ENCODE data around the gene ALG14.

Gene ALG14

DNA sequence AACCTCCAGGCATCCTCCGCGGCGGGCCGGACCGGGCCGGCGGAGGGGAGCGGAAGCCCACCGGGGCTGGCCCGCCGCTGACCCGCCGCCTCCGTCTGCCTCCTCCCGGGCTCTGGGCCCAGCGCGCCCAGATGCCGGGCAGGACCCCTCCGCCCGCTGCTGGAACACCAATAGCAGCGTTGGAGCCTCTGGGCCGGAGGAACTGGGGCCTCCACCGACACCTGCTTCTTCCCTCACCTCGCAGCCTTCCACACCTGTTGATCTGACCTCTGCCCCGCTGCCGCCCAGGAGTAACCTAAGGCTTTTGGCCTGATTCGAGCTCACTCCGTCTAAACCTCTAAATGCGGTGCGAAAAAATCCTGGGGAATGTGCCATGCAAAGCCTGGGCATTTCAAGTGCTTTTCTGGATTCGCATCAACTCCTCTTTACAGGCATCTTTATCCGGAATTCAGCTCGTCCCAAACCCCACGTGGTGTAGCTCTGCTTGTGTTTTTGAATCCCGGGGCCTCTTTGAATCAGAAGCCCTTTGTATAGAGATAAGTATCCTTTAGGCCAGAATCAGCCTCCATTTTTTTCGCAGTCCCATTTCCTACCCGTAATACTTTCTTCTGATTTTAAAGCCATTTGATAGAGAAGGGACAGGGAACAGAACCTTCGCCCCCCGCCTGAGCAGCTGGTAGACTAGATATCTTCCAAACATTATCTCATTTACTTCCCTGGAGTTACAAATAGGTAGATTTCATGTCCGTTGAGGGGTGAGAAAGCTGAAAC lies 145.2 kb downstream of the ALG14 start:
- no peak for DNase-seq (ENCODE audit: low read depth)

DNA sequence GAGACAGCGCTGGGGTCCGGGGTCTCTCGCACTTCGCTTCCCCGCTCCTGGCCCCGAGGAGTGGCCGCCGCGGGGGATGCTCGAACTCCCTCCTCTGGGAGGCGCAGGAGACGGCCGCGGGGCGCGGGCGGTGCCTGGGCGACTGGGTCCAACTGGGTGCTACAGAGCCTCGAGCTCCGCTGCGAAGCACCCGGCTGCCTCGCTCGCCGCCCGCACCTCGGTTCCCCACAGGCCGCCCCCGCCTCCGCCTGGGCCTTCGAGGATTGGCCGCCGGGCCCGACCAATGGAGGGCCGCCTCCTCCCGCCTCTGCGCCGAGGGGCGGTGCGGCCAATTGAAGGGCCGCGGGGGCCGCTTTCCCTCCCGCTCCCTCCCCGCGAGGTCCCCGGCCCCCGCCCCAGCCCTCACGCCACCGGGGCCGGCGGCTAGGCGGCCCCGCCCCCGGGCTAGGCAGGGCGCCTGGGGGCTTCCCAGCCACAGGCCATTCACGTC lies 145.8 kb downstream of the ALG14 start, which contains the start of gene CNN3:
Gene CNN3, minus strand, starts transcription at position 196 of the 490 bp plus-strand sequence. CDS start 216 bp downstream, outside the sequence.
- peak; percentile 63 for DNase-seq (ENCODE audit: low read depth)

DNA sequence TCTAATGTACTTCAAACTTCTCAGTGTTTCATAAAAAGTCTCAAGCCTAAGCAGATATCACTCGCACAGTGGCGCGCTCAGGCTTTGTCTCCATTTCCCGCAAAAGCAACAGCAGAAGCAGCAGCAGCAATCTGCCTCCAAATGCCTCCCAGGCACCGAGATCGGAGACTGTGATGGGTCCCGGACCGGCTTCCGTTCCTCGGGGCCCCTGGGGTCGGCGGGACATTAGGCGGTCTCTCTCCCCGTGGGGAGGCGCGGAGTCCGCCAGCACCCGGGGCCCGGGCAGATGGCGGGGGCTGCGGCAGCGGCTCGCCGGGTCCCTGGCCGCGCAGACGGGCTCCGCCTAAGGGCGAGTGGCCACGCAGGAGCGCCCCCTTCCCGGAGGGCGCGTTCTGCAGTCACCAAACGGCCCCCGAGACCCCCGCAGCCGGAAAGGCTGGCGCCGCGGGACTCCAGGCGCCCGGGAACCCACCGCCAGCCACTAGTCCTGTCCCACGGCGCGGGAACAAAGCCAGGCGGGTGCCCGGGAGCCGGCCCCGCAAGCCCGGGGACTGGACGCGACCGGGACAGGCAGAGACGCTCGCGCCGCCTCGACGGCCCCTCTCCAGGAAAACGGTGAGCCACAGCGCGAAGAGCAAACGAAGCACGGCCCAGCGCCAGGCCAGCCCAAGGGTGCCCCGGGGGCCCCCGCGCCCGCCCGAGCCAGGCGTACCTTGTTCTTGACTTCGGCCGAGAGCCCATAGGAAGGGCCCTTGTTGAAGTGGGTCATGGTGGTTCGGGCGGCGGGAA lies 146.4 kb downstream of the ALG14 start:
- DNase-seq (ENCODE audit: low read depth): peak; percentile 19

DNA sequence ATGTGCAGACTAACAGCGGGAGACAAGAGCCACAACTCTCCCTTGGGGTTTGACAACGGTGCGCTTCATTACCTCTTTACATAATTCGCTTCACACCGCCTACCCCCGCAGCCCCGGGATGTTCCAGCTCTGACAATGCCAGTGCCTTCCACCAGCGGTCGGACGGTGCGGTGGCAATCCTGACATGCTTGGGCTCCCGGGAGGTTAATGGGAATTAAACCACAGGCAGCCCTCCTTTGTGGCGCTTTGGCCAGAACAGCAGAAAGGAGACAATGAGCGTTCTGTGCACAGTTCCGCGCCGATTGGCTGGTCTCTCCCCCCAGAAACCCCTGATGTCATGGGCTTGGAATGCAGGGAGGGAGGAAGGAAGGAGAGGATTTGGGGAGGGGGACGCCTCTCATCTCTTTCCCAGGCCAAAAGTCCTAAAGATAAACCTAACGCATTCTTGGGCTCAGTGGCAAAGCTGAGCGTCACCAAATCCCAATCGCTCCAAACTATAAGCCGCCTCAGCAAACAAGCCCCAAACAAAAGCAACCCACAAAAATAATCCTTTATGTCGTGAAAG lies 147.1 kb downstream of the ALG14 start:
- no peak for DNase-seq (ENCODE audit: low read depth)

DNA sequence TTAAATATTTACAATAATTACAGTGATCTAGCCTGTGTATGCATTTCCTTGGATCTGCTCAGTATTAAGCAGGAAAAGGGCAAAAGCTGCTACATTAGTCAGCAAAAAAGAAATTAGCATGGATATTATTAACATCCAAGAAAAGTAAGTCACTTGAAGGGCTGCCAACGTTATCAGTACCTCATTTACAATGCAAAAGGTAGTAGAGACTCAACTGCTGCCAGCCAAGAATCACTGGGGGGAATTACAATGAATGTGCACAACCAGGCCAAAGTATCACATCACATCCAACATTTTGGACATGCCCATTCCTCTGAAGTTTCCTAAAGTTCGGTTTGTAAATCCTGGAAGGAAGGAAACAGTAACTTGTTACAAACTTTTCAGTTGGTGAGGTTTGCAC lies 147.7 kb downstream of the ALG14 start:
- no peak for DNase-seq (ENCODE audit: low read depth)
